Effector CD4-positive, alpha-beta T cell (primary cell): ENCODE measurements around the gene CCDC201. TPM values are rescaled to one million over a fixed set of nuclear protein-coding genes. Genes with fewer than 3 reads are reported as not detected.

ENCODE experiments used
- DNase-seq: peaks from one replicate; pipeline ENCODE4 v3.0.0-alpha.2; 2020
- total RNA-seq: gene quantifications from one replicate; lab custom pipeline; 2026; lab: John Stamatoyannopoulos, UW

The CCDC201 gene, protein sequence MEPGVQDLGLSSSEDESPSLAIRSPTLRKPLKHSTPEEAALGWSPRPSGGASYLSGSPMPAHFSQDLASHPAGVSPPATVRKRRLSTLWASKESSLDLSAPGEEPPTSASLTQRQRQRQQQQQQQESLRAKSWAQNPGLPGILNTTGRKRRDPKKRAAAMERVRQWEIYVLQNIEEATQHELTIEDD
- total RNA-seq: not detected

GRCh38 chr7:45873035-45873354 lies at the start of gene CCDC201:
Gene CCDC201, minus strand, starts transcription at chr7:45873082. Its CDS starts 75 bp downstream, at chr7:45873007.
- no peak for DNase-seq

DNA sequence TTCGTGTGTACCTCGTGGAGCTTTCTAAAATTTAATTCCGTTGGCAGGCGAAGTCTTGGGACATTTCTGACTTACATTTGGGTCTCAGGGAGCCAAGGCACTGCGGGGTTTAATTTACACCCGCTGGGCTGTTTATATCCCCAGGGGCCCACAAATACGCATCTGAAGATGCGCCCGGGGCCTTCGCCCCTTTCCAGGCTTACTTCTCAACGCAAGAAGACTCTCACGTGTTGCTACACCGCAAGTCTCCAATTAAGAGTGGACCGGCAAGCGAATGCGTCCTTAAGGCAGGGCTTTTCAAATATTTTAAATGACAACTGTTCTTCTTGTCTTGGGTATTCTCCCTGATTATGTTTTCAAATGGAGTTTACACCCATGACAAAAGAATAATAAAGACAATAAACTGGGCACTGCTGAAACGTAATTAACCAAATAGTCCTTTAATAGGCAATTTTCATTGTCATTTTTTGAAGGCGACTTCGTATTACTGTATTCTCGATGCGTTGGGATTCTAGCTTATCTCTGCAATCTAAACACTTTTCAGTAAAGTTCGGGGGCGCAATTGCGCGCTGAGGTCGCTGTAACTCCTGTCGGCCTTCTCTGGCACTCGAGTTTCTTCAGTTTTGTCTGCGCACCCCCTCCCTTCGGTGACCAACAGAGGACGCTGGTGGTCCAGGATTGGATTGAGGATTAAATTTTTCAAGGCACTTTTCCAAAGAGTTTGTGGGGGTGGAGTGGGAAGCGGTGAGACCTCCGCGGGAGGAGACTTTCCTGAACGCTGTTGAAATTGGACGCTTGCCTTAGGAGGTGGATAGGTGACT lies 49.0 kb upstream of the CCDC201 start:
- no peak for DNase-seq

DNA sequence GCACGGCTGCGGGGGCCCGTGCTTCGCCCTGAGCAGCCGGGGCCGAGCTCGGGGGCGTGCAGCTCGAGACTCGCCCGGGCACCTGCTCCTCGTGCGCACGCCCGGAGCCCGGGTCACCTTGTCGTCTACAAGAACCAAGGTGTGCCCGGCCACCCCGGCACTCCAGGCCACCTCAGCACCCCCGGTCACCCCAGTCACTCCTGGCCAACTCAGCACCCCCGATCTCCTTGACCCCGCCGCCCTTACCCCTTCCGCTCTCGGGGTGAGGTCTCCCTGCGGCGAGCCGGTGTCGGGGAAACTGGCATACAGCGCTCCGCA lies 48.5 kb upstream of the CCDC201 start:
- no peak for DNase-seq

DNA sequence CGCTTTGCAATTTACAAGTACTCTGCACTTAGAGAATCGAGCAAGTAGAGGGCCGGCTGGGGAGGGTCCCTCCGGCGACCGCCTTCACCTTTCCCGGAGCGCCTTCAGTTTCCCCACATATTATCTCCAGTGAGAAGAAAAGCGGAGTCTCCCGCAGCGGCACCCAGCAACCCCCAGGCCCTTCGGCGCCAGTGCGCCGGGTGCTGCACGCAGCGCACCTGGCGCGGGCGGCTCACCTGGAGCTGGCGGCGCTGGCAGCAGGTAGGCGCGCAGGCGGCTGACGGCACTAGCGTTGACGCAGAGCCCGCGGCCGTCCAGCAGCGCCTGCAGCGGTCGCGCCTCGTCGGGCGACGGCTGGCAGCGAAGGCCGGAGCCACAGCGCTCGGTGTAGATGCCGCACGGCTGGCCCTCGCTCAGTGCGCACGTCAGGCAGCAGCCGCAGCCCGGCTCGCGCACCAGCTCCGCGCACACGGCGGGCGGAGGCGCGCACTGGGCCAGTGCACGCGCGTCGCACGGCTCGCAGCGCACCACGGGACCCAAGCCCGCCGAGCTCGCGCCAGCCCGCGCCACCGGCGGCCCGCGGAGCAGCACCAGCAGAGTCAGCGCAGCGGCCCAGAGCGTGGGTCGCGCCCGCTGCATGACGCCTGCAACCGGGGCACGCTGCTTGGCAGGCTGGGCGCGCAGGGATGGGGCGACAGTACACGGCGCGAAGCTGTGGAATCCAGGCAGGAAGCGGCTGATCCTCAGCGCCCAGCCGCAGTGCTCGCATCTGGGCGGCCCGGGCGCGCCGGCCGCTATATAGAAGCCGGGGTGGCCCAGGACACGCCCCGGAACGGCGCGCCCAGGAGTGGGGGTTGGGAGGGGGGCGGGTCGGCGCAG lies 47.9 kb upstream of the CCDC201 start, which contains the start of gene IGFBP3:
Gene IGFBP3, minus strand, starts transcription at position 771 of the 879 bp plus-strand sequence. Its CDS starts 132 bp downstream, at position 639.
- no peak for DNase-seq

GRCh38 chr7:45919993-45920459 lies 47.1 kb upstream of the CCDC201 start:
- no peak for DNase-seq

- DNase-seq: no peak
Measured at GRCh38 chr7:45919231-45919784, 46.4 kb upstream of the CCDC201 start.

- no peak for DNase-seq
Measured at GRCh38 chr7:45918556-45918955, 45.7 kb upstream of the CCDC201 start.

DNA sequence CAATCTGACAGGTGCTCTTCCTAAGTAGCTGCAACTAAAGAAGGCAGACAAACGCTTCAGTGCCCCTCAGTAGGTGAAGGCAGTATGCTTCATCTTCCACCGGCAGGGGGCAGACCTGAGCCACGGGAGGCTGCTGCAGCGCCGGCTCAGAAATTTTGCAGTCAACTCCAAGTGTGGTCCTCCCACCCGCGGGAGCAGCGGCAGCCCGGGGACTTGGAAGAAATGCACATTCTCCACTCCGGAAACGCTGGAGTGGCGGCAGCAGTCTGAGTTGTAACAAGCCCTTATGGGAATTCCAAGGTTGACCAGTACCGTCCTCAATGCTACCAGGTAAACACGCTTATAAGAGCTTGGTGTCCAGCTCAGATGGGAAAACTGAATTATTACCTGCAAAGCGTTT lies 44.8 kb upstream of the CCDC201 start:
- peak; percentile 55 for DNase-seq

DNA sequence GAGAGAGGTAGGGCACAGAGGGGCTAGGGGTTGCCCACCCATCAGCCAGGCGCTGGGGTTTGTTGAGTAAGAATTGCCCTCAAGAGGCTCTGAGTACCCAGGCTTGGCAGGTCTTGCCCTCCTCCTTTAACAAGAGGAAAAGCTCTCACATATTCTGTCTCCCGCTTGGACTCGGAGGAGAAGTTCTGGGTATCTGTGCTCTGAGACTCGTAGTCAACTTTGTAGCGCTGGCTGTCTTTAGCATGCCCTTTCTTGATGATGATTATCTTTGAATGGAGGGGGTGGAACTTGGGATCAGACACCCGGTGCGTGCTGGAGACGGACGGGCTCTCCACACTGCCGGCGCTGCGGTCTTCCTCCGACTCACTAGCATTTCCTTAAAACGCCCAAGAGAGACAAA lies 44.2 kb upstream of the CCDC201 start:
- no peak for DNase-seq

DNA sequence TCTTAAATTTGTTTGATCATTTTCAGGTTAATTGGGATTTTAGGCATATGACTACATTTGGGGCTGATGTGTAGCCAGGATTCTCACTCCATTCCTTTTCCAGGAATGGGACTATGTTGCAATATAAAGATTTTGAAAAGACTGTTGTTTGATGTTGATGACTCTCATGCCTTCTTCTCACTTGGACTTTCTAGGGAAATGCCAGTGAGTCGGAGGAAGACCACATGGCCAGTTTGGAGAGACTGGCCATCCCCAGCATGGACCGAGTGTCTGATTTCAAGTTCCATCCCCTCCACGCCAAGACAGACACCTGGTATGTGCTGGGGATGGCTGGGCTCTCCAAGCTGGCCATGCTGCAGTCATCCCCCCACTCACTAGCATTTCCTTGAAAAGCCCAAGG lies 42.7 kb upstream of the CCDC201 start:
- DNase-seq: no peak

- DNase-seq: no peak
Measured at GRCh38 chr7:45914911-45915310, 42.0 kb upstream of the CCDC201 start.

- no peak for DNase-seq
Measured at GRCh38 chr7:45912972-45913371, 40.1 kb upstream of the CCDC201 start.

- DNase-seq: no peak
Measured at GRCh38 chr7:45911311-45911710, 38.4 kb upstream of the CCDC201 start.

DNA sequence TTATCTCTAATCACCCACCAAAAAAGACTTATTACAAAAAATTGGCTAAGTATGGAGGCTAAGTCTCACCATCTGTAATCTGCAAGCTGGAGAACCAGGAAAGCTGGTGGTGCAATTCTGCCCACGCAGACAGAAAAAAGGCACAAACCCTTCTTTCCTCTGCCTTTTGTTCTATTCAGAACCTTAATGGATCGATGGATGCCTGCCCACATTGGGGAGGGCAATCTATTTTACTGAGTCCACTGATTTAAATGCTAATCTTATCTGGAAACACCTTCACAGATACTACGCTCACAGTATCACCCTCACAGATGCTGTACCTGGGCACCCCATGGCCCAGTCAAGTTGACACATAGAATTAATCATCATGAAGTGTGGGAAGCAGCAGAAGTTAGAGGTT lies 38.0 kb upstream of the CCDC201 start:
- no peak for DNase-seq

GRCh38 chr7:45909561-45909960 lies 36.7 kb upstream of the CCDC201 start:
- DNase-seq: no peak

- DNase-seq: no peak
Measured at GRCh38 chr7:45902820-45903219, 29.9 kb upstream of the CCDC201 start.

DNA sequence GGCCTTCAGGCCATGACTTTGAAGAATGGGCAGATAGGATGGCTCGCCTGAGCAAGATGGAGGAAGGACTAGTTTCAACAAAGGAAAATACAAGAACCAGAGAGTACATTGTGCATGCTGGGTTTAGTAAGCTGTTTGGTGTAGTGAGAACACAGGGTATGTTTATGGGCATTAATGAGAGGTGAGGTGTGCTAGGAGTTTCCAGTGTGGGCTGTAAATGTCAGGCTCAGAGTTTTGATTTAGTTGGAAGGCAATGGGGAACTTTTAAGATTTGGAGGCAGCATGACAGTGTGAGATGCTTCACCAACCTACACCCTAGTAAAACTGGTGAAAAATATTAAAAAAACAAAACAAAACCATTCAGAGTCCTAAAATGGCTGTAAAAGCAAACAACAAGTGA lies 28.7 kb upstream of the CCDC201 start:
- no peak for DNase-seq

GRCh38 chr7:45898222-45898621 lies 25.3 kb upstream of the CCDC201 start:
- DNase-seq: no peak

DNA sequence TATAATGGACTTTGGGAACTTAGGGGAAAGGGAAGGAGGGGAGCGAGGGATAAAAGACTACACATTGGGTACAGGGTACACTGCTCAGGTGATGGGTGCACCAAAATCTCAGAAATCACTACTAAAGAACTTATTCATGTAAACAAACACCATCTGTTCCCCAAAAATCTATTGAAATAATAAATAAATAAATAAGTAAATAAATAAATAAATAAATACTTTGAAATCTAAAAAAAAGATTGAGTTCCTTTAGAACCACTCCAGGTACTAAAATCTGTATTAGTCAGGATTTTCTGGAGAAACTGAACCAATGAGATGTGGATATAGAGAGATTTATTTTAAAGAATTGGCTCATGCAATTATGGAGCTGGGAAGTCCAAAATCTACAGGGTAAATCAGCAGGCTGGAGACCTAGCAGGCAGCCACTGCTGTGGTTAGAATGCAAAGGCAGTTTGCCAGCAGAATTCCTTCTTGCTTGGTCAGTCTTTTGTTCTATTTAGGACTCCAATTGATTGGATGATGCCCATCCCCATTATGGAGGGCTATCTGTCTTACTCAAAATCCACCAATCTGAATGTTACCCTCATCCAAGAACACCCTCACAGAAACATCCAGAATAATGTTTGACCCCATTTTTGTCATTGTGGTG lies 24.3 kb upstream of the CCDC201 start:
- DNase-seq: no peak

DNA sequence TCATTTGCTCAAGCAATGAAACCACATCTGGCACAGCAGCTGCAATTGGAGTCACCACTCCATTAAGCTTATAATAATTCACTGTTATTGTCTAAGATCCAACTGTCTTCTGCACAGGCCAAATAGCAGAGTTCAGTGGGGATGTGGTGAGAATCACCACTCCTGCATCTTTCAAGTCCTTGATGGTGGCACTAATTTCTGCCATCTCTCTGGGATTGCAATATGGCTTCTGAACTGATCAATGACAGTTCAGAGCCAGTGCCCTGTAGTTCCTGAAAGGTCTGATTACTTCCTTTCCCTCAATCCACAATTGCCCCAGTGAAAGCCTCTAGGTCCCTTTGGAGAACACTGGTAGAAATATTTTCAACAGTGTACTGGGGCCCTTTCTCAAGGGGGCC lies 21.8 kb upstream of the CCDC201 start:
- no peak for DNase-seq

DNA sequence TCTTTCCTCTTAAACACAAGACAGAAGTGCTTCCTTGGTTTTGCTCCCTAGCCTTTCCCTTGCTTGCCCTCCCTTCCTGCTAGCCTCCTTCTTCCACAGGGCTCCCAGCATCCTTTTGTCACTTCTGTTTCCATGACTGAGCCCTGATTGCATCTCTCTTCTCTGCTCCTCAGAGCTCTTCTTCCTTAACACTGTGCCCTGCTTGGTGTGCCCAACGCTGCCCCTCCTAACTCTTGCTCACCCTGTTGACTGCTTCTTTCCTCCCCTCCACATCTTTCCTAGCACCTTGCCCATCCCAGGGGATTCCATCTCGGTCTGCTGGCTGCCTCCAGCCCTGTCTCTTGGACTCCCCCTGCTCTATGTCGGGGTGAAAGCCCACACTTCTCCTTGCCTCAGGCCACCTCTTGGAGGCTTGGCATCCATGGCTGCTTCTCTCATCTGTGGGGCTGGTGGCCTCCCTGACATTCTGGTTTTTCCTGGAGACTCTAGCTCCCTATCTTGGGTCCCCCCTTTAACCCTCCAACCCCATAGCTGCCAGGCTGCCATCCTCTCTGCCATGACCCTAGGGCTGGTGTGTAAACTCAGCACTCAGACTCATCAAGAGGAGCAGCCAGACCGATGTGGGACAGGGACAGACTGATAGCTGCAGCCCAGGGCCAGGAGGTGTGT lies 21.2 kb upstream of the CCDC201 start:
- no peak for DNase-seq

DNA sequence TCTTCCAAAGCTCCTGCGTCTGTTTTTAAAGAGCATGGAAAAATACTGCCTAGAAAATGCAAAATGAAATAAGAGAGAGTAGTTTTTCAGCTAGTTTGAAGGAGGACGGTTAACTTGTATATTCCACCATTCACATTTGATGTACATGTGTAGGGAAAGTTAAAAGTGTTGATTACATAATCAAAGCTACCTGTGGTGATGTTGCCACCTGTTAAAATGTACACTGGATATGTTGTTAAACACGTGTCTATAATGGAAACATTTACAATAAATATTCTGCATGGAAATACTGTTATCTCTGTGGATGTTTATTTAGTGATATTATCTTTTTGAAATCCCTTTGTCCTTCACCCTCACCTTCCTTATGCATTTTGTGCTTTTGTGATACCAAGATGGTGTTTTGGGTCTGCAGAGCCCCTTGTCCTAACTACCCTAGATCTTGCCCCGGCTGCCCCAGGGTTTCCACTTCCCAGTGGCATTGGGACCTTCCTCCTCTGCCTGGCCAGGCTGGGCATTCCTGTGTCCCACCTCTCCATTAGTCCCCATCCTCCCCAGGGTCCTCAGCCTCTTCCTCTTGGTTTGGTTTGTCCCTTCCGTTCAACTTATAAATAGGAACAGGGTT lies 20.6 kb upstream of the CCDC201 start:
- DNase-seq: no peak
